Spleen (tissue), 11 donors: ENCODE measurements around the gene TNFSF11. TPM values are rescaled to one million over a fixed set of nuclear protein-coding genes. Genes with fewer than 3 reads are reported as not detected.

ENCODE experiments used
- DNase-seq: peaks from one replicate; pipeline ENCODE4 v3.0.0-alpha.2; 2020
- H3K27ac ChIP-seq, 8 donors: fragments of 200-600 bp; sonication (generic) in 7 of 8; 1 replicate in 4 of 8; 2 replicates in 4 of 8; pipeline versions ENCODE4 v1.5.0 to v1.8.0; 2016 to 2021; ENCODE audit warnings: inconsistent platforms in 4 of 8, mild to moderate bottlenecking in 4 of 8, moderate library complexity in 1 of 8
- H3K27me3 ChIP-seq, 7 donors: fragments of 200-600 bp; sonication (generic) in 6 of 7; replicated peaks in 1 of 7; 1 replicate in 4 of 7; 2 replicates in 3 of 7; pipeline versions ENCODE4 v1.5.0 to v1.8.0; 2016 to 2021; ENCODE audit warnings: inconsistent platforms in 3 of 7, mild to moderate bottlenecking in 1 of 7
- H3K36me3 ChIP-seq, 6 donors: fragments of 200-600 bp; sonication (generic) in 5 of 6; 1 replicate in 4 of 6; 2 replicates in 2 of 6; pipeline versions ENCODE4 v1.5.0 to v1.8.0; 2016 to 2021; ENCODE audit warnings: inconsistent platforms in 2 of 6
- H3K4me1 ChIP-seq, 6 donors: fragments of 200-600 bp; sonication (generic) in 5 of 6; 1 replicate in 3 of 6; 2 replicates in 3 of 6; pipeline versions ENCODE4 v1.5.0 to v1.8.0; 2016 to 2021; ENCODE audit warnings: inconsistent platforms in 3 of 6
- H3K4me3 ChIP-seq, 8 donors: fragments of 200-600 bp; sonication (generic) in 7 of 8; 1 replicate in 4 of 8; 2 replicates in 4 of 8; pipeline versions ENCODE4 v1.5.0 to v1.8.0; 2016 to 2021; ENCODE audit warnings: inconsistent platforms in 4 of 8, mild to moderate bottlenecking in 4 of 8, moderate library complexity in 2 of 8
- H3K9me3 ChIP-seq, 8 donors: fragments of 200-600 bp; sonication (generic) in 7 of 8; 1 replicate in 4 of 8; 2 replicates in 4 of 8; pipeline versions ENCODE4 v1.5.0 to v1.8.0; 2016 to 2021; ENCODE audit warnings: inconsistent platforms in 4 of 8
- CTCF ChIP-seq, 11 experiments: fragments of 200-600 bp in 7 of 11; fragments of 450-650 bp in 4 of 11; sonication (generic) in 4 of 11; IDR thresholded peaks in 8 of 11; conservative IDR thresholded peaks in 3 of 11; 1 replicate in 7 of 11; 2 replicates in 4 of 11; pipeline versions ENCODE4 v1.4.0 to v1.8.0; 2016 to 2021; ENCODE audit warnings: antibody characterized with exemption in 11 of 11, inconsistent platforms in 4 of 11, mild to moderate bottlenecking in 1 of 11
- POLR2A ChIP-seq, 3 donors: fragments of 450-650 bp; IDR thresholded peaks; one replicate each; pipeline ENCODE4 v1.5.1; 2017; ENCODE audit warnings: antibody characterized with exemption in 3 of 3, mild to moderate bottlenecking in 1 of 3
- POLR2AphosphoS5 ChIP-seq, 3 donors: sonication (generic); formaldehyde crosslinking; IDR thresholded peaks; one replicate each; pipeline ENCODE4 v1.5.1; 2017; ENCODE audit warnings: antibody characterized with exemption in 3 of 3
- WGBS, 5 donors: extraction: QIAGEN DNeasy Blood & Tissue Kit in 3 of 5; methylation state at CpG; one replicate each; pipeline versions ENCODE4 v1.1.5 to v1.1.7; 2013 to 2018; 5-methylcytosine and 5-hydroxymethylcytosine counted together
- intact Hi-C: fragments of 100-400 bp; cut with DNase I; formaldehyde crosslinking; loops from one replicate; pipeline ENCODE4 v1.15.0; 2023; ENCODE audit warnings: low total_unique reads
- polyA plus RNA-seq, 3 donors: library from polyadenylated mRNA; stranded (reverse); fragments of 200-250 nt; gene quantifications; one replicate each; pipeline ENCODE4 v1.2.1, GENCODE V29; 2013
- total RNA-seq, 7 donors: library from RNA; depleted of rRNA in 3 of 7; stranded (reverse); fragments of >200 nt in 3 of 7; fragmentation: NEBNext Ultra II Directional in 4 of 7; extraction: Animal tissue kit (Norgen Biotek cat#: 25700) in 4 of 7; gene quantifications; one replicate each; pipeline versions ENCODE4 v1.1.0 to v1.2.1, GENCODE V29; 2016 to 2021
- donor health status: healthy with polysubstance abuse.
- donor health status: DM: no; HTN: no; CAD: no; lungs with moderate emphysema.
- donor health status: DM: no; HTN: no; CAD: no.
- donor health status: Bipolar disorder and iron deficiency.
- donor health status: healthy.
- donor health status: DM: no; HTN: no; CAD: no.
- donor health status: DM: yes; HTN: yes; CAD: no.

TNFSF11 gene
- total and polyA plus RNA-seq, 10 donors = 0.32 to 1.4 (median 0.61) TPM; not detected in 1

- no peak for DNase-seq
- Histone ChIP-seq H3K4me1 (no peaks in the 10 kb centered on the region), H3K27me3 (no peaks in the 10 kb centered on the region), H3K27ac (no peak overlapping the region), H3K36me3 (no peaks in the 10 kb centered on the region), H3K9me3 (peaks cover 0 to 22% (median 7%) of the 10 kb centered on the region in 8 donors), H3K4me3 (no peak overlapping the region)
- TF ChIP-seq CTCF (IDR thresholded peaks at IDR 0.05 in 8 of 11, conservative IDR thresholded peaks at IDR 0.05 in 3 of 11) = no peak
- no peak for TF ChIP-seq POLR2AphosphoS5 (IDR thresholded peaks at IDR 0.05)
- TF ChIP-seq POLR2A (IDR thresholded peaks at IDR 0.05) = no peak
- intact Hi-C loops = no loop called here
- 45 to 63% (median 52%) methylated on average over 3 of the region's 3 CpGs for WGBS, 5 donors
Observed at GRCh38 chr13:42561752-42562467, 12.0 kb upstream of the TNFSF11 start.

- TF ChIP-seq POLR2A (IDR thresholded peaks at IDR 0.05) (no peak), POLR2AphosphoS5 (IDR thresholded peaks at IDR 0.05) (no peak), CTCF (IDR thresholded peaks at IDR 0.05 in 8 of 11, conservative IDR thresholded peaks at IDR 0.05 in 3 of 11) (no peak)
- Histone ChIP-seq H3K4me1 (no peaks in the 10 kb centered on the region), H3K27me3 (no peaks in the 10 kb centered on the region), H3K4me3 (no peak overlapping the region), H3K27ac (no peak overlapping the region), H3K36me3 (no peaks in the 10 kb centered on the region), H3K9me3 (peaks cover 0 to 18% (median 7%) of the 10 kb centered on the region in 8 donors)
- no peak for DNase-seq
- intact Hi-C loops = no loop called here
- 58 to 85% (median 80%) methylated on average over 2 of the region's 2 CpGs for WGBS, 5 donors
Observed at GRCh38 chr13:42567906-42568305, 6.0 kb upstream of the TNFSF11 start.

- TF ChIP-seq POLR2AphosphoS5 (IDR thresholded peaks at IDR 0.05) = no peak
- no peak for TF ChIP-seq POLR2A (IDR thresholded peaks at IDR 0.05)
- TF ChIP-seq CTCF (IDR thresholded peaks at IDR 0.05 in 8 of 11, conservative IDR thresholded peaks at IDR 0.05 in 3 of 11) = no peak
- Histone ChIP-seq H3K27me3 (peaks cover 0 to 17% (median 14%) of the 10 kb centered on the region in 7 donors), H3K9me3 (peaks cover 0 to 5% (median 0%) of the 10 kb centered on the region in 8 donors), H3K4me1 (peaks cover 0 to 11% (median 9%) of the 10 kb centered on the region in 6 donors), H3K36me3 (no peaks in the 10 kb centered on the region), H3K27ac (no peak overlapping the region), H3K4me3 (no peak overlapping the region)
- intact Hi-C loops = no loop called here
- DNase-seq = no peak
- WGBS, 5 donors = 12 to 21% (median 14%) methylated on average over 3 of the region's 3 CpGs
Observed at GRCh38 chr13:42569576-42570344, 4.2 kb upstream of the TNFSF11 start.

GRCh38 chr13:42571895-42572294, 2.1 kb upstream of the TNFSF11 start:
- DNase-seq = no peak
- peaks cover 0 to 20% (median 17%) of the 10 kb centered on the region in 6 donors for H3K4me1 ChIP-seq
- no peak overlapping the region for H3K4me3 ChIP-seq
- WGBS, 5 donors = 86 to 96% (median 93%) methylated on average over 2 of the region's 2 CpGs
- TF ChIP-seq CTCF (IDR thresholded peaks at IDR 0.05 in 8 of 11, conservative IDR thresholded peaks at IDR 0.05 in 3 of 11) (no peak), POLR2A (IDR thresholded peaks at IDR 0.05) (no peak), POLR2AphosphoS5 (IDR thresholded peaks at IDR 0.05) (no peak)
- no peaks in the 10 kb centered on the region for H3K36me3 ChIP-seq
- H3K27me3 ChIP-seq = peaks cover 0 to 33% (median 29%) of the 10 kb centered on the region in 7 donors
- intact Hi-C loops = no loop called here
- no peak overlapping the region for H3K27ac ChIP-seq
- peaks cover 0 to 5% (median 0%) of the 10 kb centered on the region in 8 donors for H3K9me3 ChIP-seq
